Measurements from ENCODE around the gene PTOV1.
"Not testable (repeated sequence)": the region's sequence is repeated elsewhere in the genome, so short reads cannot be mapped to it uniquely, and the experiment has no call there.

PTOV1 gene

GRCh38 chr19:49817964-49818648, 32.9 kb upstream of the PTOV1 start, which contains the start of gene MED25:
Gene MED25, plus strand, starts transcription at chr19:49818289. Its CDS starts 53 bp downstream, at chr19:49818342.
- peak; percentile 74 to 75 for DNase-seq (ENCODE audit: low read depth in 2 of 2)

GRCh38 chr19:49818649-49819370, 32.1 kb upstream of the PTOV1 start:
- no peak for DNase-seq (ENCODE audit: low read depth in 2 of 2)

GRCh38 chr19:49819452-49820115, 31.4 kb upstream of the PTOV1 start:
- DNase-seq (ENCODE audit: low read depth in 2 of 2) = not testable (repeated sequence)

- DNase-seq (ENCODE audit: low read depth in 2 of 2) = no peak
These were observed 30.8 kb upstream of the PTOV1 start for GRCh38 chr19:49820125-49820524.

- no peak for DNase-seq (ENCODE audit: low read depth in 2 of 2)
These were observed 27.5 kb upstream of the PTOV1 start for GRCh38 chr19:49823472-49823871.

GRCh38 chr19:49824662-49825061, 26.3 kb upstream of the PTOV1 start:
- DNase-seq (ENCODE audit: low read depth in 2 of 2) = no peak

GRCh38 chr19:49827034-49827433, 23.9 kb upstream of the PTOV1 start:
- DNase-seq (ENCODE audit: low read depth in 2 of 2) = no peak

- DNase-seq (ENCODE audit: low read depth in 2 of 2) = no peak
These were observed 21.8 kb upstream of the PTOV1 start for GRCh38 chr19:49829200-49829599.

DNA sequence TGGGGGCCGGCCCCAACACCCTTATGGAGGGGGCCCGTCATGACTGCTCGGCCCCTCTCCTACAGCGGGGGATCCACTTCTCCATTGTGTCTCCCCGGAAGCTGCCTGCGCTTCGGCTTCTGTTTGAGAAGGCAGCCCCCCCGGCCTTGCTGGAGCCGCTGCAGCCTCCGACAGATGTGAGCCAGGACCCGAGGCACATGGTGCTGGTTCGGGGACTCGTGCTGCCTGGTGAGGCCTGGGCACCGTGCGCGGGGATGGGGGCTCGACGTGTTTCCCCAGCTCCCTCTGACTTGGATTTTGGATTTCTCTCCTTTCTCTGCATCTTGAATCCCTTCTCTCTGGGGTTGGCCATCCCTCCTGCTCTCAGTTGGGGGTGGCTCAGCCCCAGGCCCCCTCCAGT, 21.2 kb upstream of the PTOV1 start:
- no peak for DNase-seq (ENCODE audit: low read depth in 2 of 2)

DNA sequence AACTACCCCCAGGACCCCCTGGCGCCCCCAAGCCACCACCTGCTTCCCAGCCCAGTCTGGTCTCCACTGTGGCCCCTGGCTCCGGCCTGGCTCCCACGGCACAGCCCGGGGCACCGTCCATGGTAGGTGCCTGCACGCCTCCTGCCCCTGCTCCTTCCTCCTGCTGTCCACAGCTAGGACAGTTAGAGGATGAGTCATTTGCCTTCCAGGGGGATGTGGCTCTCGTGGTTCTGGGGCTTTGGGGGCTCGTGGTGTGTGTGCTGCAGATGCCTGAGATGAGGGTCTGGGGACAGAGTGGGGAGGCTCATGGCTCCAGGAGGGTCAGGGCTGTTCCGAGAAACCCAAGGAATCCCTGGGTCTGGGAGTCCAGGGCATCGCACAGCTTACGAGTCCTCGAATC, 20.2 kb upstream of the PTOV1 start:
- no peak for DNase-seq (ENCODE audit: low read depth in 2 of 2)

DNA sequence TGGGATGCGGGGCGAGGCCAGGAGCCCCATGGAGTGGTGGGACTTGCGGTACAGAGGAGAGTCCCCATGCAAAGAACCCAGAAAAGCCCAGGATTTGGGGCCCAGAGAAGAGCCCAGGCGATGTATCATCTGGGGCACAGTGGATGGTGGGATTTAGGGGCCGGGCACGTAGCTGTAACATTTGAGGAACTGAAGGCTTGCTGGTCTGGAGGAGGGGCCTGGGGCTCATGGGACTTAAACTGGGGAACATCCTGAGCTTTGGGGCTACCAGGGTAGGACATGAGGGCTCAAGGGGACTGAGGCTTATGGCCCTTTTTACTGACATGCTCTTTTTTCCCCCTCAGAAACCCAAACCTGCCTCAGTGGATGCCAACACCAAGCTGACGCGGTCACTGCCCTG, 19.4 kb upstream of the PTOV1 start:
- no peak for DNase-seq (ENCODE audit: low read depth in 2 of 2)

DNA sequence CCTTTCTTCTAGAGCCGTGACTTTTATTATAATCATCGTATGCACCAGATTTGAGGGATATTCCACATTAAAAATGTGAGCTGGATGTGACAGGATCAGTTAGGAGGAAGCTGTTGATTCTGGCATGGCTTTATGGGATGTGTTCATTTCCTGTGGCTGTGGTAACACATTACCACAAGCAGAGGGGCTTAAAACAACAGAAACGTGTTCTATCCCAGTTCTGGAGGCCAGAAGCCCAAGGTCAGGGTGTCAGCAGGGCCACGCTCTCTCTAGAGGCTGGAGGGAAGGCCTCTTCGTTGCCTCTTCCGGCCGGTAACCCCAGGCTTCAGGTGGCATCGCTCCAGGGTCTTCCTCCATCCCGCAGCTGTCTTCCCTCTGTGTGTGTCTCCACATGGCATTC, 18.4 kb upstream of the PTOV1 start:
- DNase-seq (ENCODE audit: low read depth in 2 of 2) = no peak

GRCh38 chr19:49833599-49833998, 17.4 kb upstream of the PTOV1 start:
- DNase-seq (ENCODE audit: low read depth in 2 of 2) = no peak

DNA sequence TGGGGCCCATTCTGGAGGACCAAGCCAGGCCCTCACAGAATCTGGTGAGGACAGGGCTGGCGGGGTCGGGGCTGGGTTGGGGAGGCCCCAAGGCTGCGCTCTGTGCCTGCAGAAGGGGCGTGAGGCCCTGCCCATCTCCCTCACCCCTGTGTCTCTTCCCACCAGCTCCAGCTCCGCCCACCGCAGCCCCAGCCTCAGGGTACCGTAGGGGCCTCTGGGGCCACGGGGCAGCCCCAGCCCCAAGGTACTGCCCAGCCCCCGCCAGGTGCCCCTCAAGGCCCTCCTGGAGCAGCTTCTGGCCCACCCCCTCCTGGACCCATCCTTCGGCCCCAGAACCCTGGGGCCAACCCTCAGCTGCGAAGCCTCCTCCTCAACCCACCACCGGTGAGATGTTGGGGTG, 15.4 kb upstream of the PTOV1 start:
- no peak for DNase-seq (ENCODE audit: low read depth in 2 of 2)

- no peak for DNase-seq (ENCODE audit: low read depth in 2 of 2)
These were observed 14.6 kb upstream of the PTOV1 start for GRCh38 chr19:49836176-49837008.

DNA sequence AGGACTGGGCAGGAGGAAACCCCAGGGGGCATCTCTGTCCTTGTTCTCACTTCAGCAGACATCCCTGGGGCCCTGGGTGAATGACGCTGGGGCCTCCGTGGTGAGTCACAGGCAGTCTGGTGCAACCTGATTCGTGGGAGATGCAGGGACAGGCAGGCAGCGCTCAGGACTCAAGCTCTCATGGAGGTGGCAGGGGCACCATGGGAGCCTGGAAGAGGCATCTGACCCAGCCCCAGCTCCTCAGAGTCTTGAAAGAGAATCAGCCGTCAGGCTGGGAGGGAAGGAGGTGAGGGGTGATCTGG, 14.0 kb upstream of the PTOV1 start:
- no peak for DNase-seq (ENCODE audit: low read depth in 2 of 2)

- no peak for DNase-seq (ENCODE audit: low read depth in 2 of 2)
These were observed 13.5 kb upstream of the PTOV1 start for GRCh38 chr19:49837425-49837824.

- no peak for DNase-seq (ENCODE audit: low read depth in 2 of 2)
These were observed 11.9 kb upstream of the PTOV1 start for GRCh38 chr19:49838885-49839588.

DNA sequence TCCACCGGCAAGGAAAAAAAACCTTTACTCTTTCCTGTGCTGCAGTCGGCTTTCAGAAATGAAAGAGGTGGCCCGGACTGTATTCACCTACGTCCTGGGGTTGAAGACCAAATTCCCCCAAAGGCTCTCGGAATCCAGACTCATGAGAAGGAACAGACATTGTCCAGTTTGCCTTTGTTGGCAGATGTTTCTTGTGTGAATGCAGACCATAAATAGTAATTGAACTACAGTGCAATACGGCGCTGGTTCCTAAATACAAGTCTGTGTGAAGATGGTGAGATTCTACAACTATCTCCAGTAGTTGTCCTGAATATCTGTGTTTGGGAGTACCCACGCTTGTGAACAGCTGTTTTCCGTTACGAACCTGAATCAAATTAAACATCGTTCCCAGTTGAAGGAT, 11.2 kb upstream of the PTOV1 start:
- no peak for DNase-seq (ENCODE audit: low read depth in 2 of 2)

GRCh38 chr19:49840321-49840720, 10.6 kb upstream of the PTOV1 start:
- DNase-seq (ENCODE audit: low read depth in 2 of 2) = no peak

DNA sequence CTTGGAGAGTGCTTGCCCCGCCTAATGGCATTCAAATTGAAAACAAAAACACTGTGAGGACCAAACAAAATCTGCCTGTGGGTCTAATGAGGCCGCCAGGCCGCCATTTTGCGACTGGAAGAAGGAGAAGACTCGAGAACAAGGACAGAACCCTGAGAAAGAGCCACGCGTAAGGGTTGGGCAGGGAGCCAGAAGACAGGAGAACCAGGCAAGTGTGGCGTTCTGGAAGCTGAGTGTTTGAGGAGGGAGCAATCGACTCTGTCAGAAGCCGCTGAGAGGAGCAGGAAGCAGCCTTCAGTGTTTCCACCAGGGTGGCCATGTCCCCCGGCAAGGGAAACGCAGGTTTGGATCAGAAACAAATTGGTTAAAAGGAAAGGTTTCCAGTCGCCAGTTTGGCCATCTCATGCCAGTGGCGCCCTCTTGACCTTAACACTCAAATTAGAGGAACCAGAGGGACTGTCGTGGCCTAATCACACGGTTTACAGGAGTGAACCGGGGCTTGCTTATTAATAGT, 10.2 kb upstream of the PTOV1 start:
- no peak for DNase-seq (ENCODE audit: low read depth in 2 of 2)
